Keratinocyte (primary cell): ENCODE data around the gene NOS1AP. TPM values are rescaled to one million over a fixed set of nuclear protein-coding genes. Genes with fewer than 3 reads are reported as not detected.

Experiments
- polyA plus RNA-seq, 5 experiments: library from polyadenylated mRNA; depleted of rRNA in 3 of 5; stranded (reverse) in 3 of 5; stranded (forward) in 1 of 5; unstranded in 1 of 5; fragments of >200 nt; gene quantifications; 1 replicate in 1 of 5; 2 replicates in 3 of 5; 3 replicates in 1 of 5; pipeline versions ENCODE4 v1.2.1 to v1.2.3, GENCODE V29; 2011 to 2012; ENCODE audit warnings: missing spikeins in 2 of 5, low read depth in 1 of 5, low replicate concordance in 1 of 5
- small RNA-seq, 3 experiments: library from RNA; depleted of rRNA; stranded (forward); fragments of <200 nt; gene quantifications; one replicate each; pipeline ENCODE3, GENCODE V24; 2012; ENCODE audit warnings: low read depth in 3 of 3, low replicate concordance in 1 of 3; ENCODE audit not compliant: insufficient read length in 3 of 3

The NOS1AP gene
- polyA plus RNA-seq, 1 donor (not counting 4 experiments of a cell fraction or from before 2014, with no cell fraction given): not detected

Small RNA genes within 50 kb of the gene (small RNA-seq; reads per million reads assigned to genes)
- gene MIR4654: 0 reads per million in 3 experiments
- gene MIR556: 0 reads per million in 3 experiments
- gene RNA5SP61: 0 reads per million in 3 experiments

Other genes with a start within 250 kb of the NOS1AP start
- 0.02 TPM in 1 of 3 replicates, not detected in the others for gene OLFML2B, start 45.8 kb upstream of the NOS1AP start, polyA plus RNA-seq